ENCODE results near the gene NF1.
"Not testable (repeated sequence)": the region's sequence is repeated elsewhere in the genome, so short reads cannot be mapped to it uniquely, and the experiment has no call there.

NF1 gene

DNA sequence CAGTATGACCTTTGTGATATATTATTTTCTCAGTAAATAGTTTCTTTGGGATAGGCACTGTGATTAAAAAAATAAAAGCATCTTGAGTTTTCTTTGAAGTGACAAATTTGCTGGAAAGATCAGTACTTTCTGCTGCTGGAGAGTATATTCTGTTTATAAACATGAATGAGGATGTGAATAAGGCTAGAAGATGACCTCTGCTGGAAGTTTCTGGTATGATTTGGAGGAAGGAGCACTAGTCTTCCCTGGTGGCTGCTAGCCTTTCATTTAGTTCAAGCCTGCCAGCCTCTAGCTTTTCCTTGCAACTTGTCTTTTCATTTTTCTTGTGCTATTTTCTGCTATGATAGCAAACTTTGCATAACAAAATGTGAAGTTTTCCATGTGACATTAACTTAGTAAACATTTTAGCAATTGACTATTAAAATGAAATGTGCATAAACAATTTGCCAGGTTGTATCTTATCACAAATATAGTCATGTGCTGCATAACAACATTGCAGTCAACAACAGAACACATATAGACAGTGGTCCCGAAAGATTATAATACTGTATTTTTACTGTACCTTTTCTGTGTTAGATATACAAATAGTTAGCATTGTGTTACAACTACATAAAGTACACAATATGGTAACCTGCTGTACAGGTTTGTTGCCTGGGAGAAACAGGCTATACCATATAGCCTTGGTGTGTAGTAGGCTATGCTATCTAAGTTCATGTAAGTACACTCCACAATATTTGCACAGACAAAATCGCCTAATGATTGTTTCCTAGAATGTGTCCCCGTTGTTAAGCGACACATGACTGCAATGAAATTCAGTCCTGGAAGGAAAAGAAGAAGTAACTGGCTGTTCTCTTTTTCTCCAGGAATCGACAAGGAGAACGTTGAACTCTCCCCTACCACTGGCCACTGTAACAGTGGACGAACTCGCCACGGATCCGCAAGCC, 278.6 kb downstream of the NF1 start:
- H3K9me3 ChIP-seq (ENCODE audit: low read depth, low read length), result no peaks in the 10 kb centered on the region
- H3K27ac ChIP-seq, result no peak overlapping the region
- DNase-seq (ENCODE audit: low read depth, low spot score), result peak; percentile 26
- TF ChIP-seq POLR2AphosphoS5 (IDR thresholded peaks at IDR 0.05; ENCODE audit: borderline replicate concordance, low read depth, low read length) (no peak), EZH2 (IDR thresholded peaks at IDR 0.05) (no peak), FOXP2 (optimal IDR thresholded peaks at IDR 0.05; ENCODE audit: control extremely low read depth, extremely low read length, insufficient read depth) (no peak)
- no peak overlapping the region for H3K9ac ChIP-seq (ENCODE audit: insufficient read length)
- peaks cover 11% of the 10 kb centered on the region; the same call in 1 of the 2 replicates for H3K36me3 ChIP-seq (ENCODE audit: insufficient read depth, low read length)
- no peak overlapping the region for H3K4me3 ChIP-seq

GRCh38 chr17:31374094-31374447, 279.3 kb downstream of the NF1 start:
- Histone ChIP-seq H3K27ac (no peak overlapping the region), H3K9ac (ENCODE audit: insufficient read length) (no peak overlapping the region), H3K36me3 (ENCODE audit: insufficient read depth, low read length) (peaks cover 11% of the 10 kb centered on the region; the same call in 1 of the 2 replicates), H3K9me3 (ENCODE audit: low read depth, low read length) (no peaks in the 10 kb centered on the region), H3K4me3 (no peak overlapping the region)
- no peak for DNase-seq (ENCODE audit: low read depth, low spot score)
- no peak for TF ChIP-seq EZH2 (IDR thresholded peaks at IDR 0.05)
- no peak for TF ChIP-seq FOXP2 (optimal IDR thresholded peaks at IDR 0.05; ENCODE audit: control extremely low read depth, extremely low read length, insufficient read depth)
- TF ChIP-seq POLR2AphosphoS5 (IDR thresholded peaks at IDR 0.05; ENCODE audit: borderline replicate concordance, low read depth, low read length), result no peak

GRCh38 chr17:31374503-31374902, 279.7 kb downstream of the NF1 start:
- H3K9ac ChIP-seq (ENCODE audit: insufficient read length), result no peak overlapping the region
- no peak overlapping the region for H3K27ac ChIP-seq
- no peak for TF ChIP-seq EZH2 (IDR thresholded peaks at IDR 0.05)
- no peak for TF ChIP-seq POLR2AphosphoS5 (IDR thresholded peaks at IDR 0.05; ENCODE audit: borderline replicate concordance, low read depth, low read length)
- no peak for TF ChIP-seq FOXP2 (optimal IDR thresholded peaks at IDR 0.05; ENCODE audit: control extremely low read depth, extremely low read length, insufficient read depth)
- H3K4me3 ChIP-seq, result no peak overlapping the region
- peaks cover 11% of the 10 kb centered on the region; the same call in 1 of the 2 replicates for H3K36me3 ChIP-seq (ENCODE audit: insufficient read depth, low read length)
- H3K9me3 ChIP-seq (ENCODE audit: low read depth, low read length), result no peaks in the 10 kb centered on the region
- no peak for DNase-seq (ENCODE audit: low read depth, low spot score)

DNA sequence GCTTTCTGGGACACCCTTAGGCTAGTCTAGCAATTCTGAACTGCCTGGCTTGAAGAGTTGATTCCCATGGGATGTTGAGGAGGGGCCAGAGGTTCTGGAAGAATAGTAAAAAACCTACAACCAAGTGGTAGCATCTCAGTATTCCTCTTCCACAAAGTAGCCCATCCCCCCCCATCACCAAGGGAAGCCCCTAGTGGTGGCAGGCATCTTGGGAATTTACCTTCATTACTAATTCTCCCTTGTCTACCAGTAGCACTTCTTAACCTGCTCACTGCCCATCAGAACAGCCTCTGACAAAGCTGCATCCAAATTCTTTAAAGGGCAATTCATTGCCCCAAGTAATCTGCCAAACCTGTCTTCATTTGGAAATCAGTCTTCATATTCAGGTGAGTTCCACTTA, 283.9 kb downstream of the NF1 start:
- H3K9me3 ChIP-seq (ENCODE audit: low read depth, low read length), result no peaks in the 10 kb centered on the region
- peaks cover 7% of the 10 kb centered on the region; the same call in 1 of the 2 replicates for H3K36me3 ChIP-seq (ENCODE audit: insufficient read depth, low read length)
- no peak for DNase-seq (ENCODE audit: low read depth, low spot score)
- no peak overlapping the region for H3K9ac ChIP-seq (ENCODE audit: insufficient read length)
- H3K4me3 ChIP-seq, result no peak overlapping the region
- no peak overlapping the region for H3K27ac ChIP-seq
- TF ChIP-seq EZH2 (IDR thresholded peaks at IDR 0.05) (no peak), FOXP2 (optimal IDR thresholded peaks at IDR 0.05; ENCODE audit: control extremely low read depth, extremely low read length, insufficient read depth) (no peak), POLR2AphosphoS5 (IDR thresholded peaks at IDR 0.05; ENCODE audit: borderline replicate concordance, low read depth, low read length) (no peak)

DNA sequence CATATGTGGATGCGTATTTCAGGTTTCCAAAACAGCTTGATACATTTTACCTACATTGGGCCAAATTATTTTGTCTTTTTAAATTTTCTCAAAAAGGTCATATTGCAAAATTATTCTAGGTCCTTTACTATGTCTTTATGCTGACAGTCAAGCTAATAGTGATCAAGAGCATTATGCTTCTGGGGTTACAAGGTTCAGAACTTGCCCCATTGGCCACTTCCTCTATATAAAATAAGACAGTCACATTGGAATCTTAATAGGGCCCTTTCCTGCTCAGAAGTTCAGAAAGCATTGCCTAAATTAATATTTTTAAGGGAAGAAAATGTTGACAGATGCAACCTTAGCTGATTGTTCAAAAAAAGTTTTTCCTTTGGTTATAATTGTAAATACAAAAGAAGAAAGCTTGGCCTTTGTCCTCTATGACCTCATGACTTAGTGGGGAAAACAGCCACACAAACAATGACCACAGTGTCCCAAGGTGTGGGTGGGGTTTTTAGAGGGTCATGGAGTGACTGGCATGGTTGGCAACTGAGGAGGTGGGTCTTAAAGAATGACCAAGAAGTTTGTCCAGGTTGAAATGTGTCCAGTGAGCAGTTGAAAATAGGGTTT, 284.9 kb downstream of the NF1 start:
- Histone ChIP-seq H3K27ac (no peak overlapping the region), H3K4me3 (no peak overlapping the region), H3K9ac (ENCODE audit: insufficient read length) (no peak overlapping the region), H3K9me3 (ENCODE audit: low read depth, low read length) (no peaks in the 10 kb centered on the region), H3K36me3 (ENCODE audit: insufficient read depth, low read length) (no peaks in the 10 kb centered on the region)
- no peak for DNase-seq (ENCODE audit: low read depth, low spot score)
- TF ChIP-seq POLR2AphosphoS5 (IDR thresholded peaks at IDR 0.05; ENCODE audit: borderline replicate concordance, low read depth, low read length), result no peak
- TF ChIP-seq EZH2 (IDR thresholded peaks at IDR 0.05), result no peak
- TF ChIP-seq FOXP2 (optimal IDR thresholded peaks at IDR 0.05; ENCODE audit: control extremely low read depth, extremely low read length, insufficient read depth), result no peak

DNA sequence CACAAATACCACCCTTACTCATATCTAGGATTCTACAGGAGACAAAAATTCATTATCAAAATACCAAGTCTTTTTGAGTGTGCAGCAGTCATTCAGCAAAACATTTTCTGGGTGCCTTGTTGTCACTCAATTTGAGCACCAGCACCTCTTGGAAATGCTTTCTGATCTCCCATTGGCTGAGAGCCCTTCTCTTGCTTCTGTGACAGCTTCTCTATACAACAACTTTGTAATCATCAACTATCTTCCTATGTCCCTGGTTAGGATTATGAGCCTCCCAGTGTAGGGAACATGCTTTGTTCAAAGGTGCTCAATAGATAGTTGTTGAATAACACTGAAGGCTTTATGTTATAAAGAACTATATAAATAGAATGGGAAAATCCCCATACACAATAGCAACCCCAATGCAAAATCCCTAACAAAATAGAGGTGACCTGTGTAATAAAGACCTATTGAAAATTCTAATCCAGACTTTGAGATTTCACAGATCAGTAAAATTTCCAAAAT, 286.4 kb downstream of the NF1 start:
- no peak overlapping the region for H3K4me3 ChIP-seq
- no peaks in the 10 kb centered on the region for H3K9me3 ChIP-seq (ENCODE audit: low read depth, low read length)
- H3K36me3 ChIP-seq (ENCODE audit: insufficient read depth, low read length), result no peaks in the 10 kb centered on the region
- H3K27ac ChIP-seq, result no peak overlapping the region
- no peak for TF ChIP-seq FOXP2 (optimal IDR thresholded peaks at IDR 0.05; ENCODE audit: control extremely low read depth, extremely low read length, insufficient read depth)
- no peak for TF ChIP-seq EZH2 (IDR thresholded peaks at IDR 0.05)
- no peak for TF ChIP-seq POLR2AphosphoS5 (IDR thresholded peaks at IDR 0.05; ENCODE audit: borderline replicate concordance, low read depth, low read length)
- DNase-seq (ENCODE audit: low read depth, low spot score), result no peak
- no peak overlapping the region for H3K9ac ChIP-seq (ENCODE audit: insufficient read length)

DNA sequence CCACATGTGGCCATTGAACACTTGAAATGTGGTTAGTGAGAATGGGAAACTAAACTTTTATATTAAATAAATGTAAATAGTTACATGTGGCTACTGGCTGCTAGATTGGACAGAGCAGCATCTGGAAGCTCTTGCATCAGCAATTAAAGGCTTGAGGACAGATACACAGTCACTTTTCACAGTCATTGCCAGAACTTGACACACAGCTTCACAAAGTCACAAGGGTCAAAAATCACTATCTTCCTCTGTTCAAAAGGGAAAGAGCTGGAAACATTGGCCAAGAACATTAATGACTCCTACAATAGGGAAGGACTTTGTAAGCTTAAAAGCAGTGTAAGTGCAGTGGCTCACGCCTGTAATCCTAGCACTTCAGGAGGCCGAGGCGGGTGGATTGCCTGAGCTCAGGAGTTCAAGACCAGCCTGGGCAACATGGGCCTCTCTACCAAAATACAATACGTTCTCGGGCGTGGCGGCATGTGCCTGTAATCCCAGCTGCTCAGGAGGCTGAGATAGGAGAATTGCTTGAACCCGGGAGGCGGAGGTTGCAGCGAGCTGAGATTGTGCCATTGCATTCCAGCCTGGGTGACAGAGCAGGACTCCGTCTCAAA, 288.0 kb downstream of the NF1 start:
- H3K4me3 ChIP-seq; H3K36me3 ChIP-seq (ENCODE audit: insufficient read depth, low read length); H3K9ac ChIP-seq (ENCODE audit: insufficient read length); H3K27ac ChIP-seq; DNase-seq (ENCODE audit: low read depth, low spot score); H3K9me3 ChIP-seq (ENCODE audit: low read depth, low read length): not testable (repeated sequence)

DNA sequence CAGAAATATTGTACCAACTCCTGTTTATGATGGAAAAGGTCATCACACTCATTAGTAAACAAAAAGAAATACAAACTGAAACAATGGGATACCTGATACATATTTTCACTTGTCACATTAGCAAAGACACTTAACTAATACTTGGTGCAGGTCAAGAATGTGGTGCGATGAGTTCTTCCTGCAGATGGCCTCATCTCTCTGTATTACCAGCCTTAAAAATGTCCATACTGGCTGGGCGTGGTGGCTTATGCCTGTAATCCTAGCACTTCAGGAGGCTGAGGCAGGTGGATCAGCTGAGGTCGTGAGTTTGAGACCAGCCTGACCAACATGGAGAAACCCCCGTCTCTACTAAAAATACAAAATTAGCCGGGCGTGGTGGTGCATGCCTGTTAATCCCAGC, 288.7 kb downstream of the NF1 start:
- not testable (repeated sequence) for H3K9me3 ChIP-seq (ENCODE audit: low read depth, low read length); H3K9ac ChIP-seq (ENCODE audit: insufficient read length); DNase-seq (ENCODE audit: low read depth, low spot score); H3K36me3 ChIP-seq (ENCODE audit: insufficient read depth, low read length); H3K4me3 ChIP-seq; H3K27ac ChIP-seq

All from SK-N-MC (cell line).